WTC11 (cell line): ENCODE measurements around the gene PRR5L. TPM values are rescaled to one million over a fixed set of nuclear protein-coding genes. Genes with fewer than 3 reads are reported as not detected.

Source experiments
- ATAC-seq: fragments of 200-7000 bp; cut with Tn5 transposase; 2 replicates; pipeline ENCODE4 v1.10.0; 2021; ENCODE audit warnings: mild to moderate bottlenecking, moderate library complexity
- CTCF ChIA-PET: fragments of 300-600 bp; sonication (Branson Sonifier 250); formaldehyde crosslinking; loops from one replicate; lab custom pipeline; 2021; ENCODE audit warnings: antibody characterized with exemption; lab: Charles Lee
- POLR2A ChIA-PET: fragments of 350-600 bp; sonication (Branson Sonifier 250); formaldehyde crosslinking; loops from one replicate; lab custom pipeline; 2021; ENCODE audit warnings: antibody characterized with exemption; lab: Charles Lee
- DNase-seq: peaks from one replicate; pipeline ENCODE4 v3.0.0; 2021; ENCODE audit warnings: low spot score
- H3K27ac Mint-ChIP-seq: 2 replicates; pipeline ENCODE4 v1.8.0; 2021; ENCODE audit warnings: mixed read lengths
- H3K27me3 Mint-ChIP-seq: 2 replicates; pipeline ENCODE4 v1.8.0; 2021; ENCODE audit warnings: low read depth, mild to moderate bottlenecking, moderate library complexity, mixed read lengths
- H3K36me3 Mint-ChIP-seq: 2 replicates; pipeline ENCODE4 v1.8.0; 2021; ENCODE audit warnings: mixed read lengths
- H3K4me1 Mint-ChIP-seq: 2 replicates; pipeline ENCODE4 v1.8.0; 2022; ENCODE audit warnings: mixed read lengths
- H3K4me3 Mint-ChIP-seq: 2 replicates; pipeline ENCODE4 v1.8.0; 2021; ENCODE audit warnings: mild to moderate bottlenecking, moderate library complexity, mixed read lengths
- H3K9me3 Mint-ChIP-seq: 2 replicates; pipeline ENCODE4 v1.8.0; 2021; ENCODE audit warnings: mixed read lengths
- GRHL2 ChIP-seq: fragments of 250-450 bp; sonication (Bioruptor Pico); IDR thresholded peaks from 2 replicates; pipeline ENCODE4 v1.8.0; 2022; ENCODE audit warnings: mild to moderate bottlenecking, moderate library complexity; ENCODE audit not compliant: insufficient replicate concordance, severe bottlenecking
- IRF2 ChIP-seq: sonication (generic); formaldehyde crosslinking; IDR thresholded peaks from 2 replicates; pipeline ENCODE4 v1.8.0; 2022; ENCODE audit warnings: low read depth, missing genetic modification reagents, borderline replicate concordance
- JAZF1 ChIP-seq: fragments of 250-450 bp; sonication (Bioruptor Pico); IDR thresholded peaks from 2 replicates; pipeline ENCODE4 v1.9.0; 2021; ENCODE audit warnings: moderate library complexity, mild to moderate bottlenecking, inconsistent platforms
- KAT7 ChIP-seq: sonication (generic); formaldehyde crosslinking; IDR thresholded peaks from 2 replicates; pipeline ENCODE4 v1.8.1; 2023; ENCODE audit warnings: missing genetic modification reagents, mild to moderate bottlenecking, borderline replicate concordance
- MXD4 ChIP-seq: fragments of 250-450 bp; sonication (Bioruptor Pico); IDR thresholded peaks from 2 replicates; pipeline ENCODE4 v1.8.0; 2021; ENCODE audit warnings: mild to moderate bottlenecking, moderate library complexity, borderline replicate concordance
- NR1H2 ChIP-seq: sonication (generic); formaldehyde crosslinking; IDR thresholded peaks from 2 replicates; pipeline ENCODE4 v1.9.0; 2021; ENCODE audit warnings: mild to moderate bottlenecking, moderate library complexity, missing genetic modification reagents
- total RNA-seq: library from RNA; stranded (reverse); gene quantifications from 3 replicates; pipeline ENCODE4 v1.2.3, GENCODE V29; 2021
- TF ChIP-seq, protein P1 (sequence below): fragments of 250-450 bp; sonication (Bioruptor Pico); IDR thresholded peaks from 2 replicates; pipeline ENCODE4 v1.9.0; 2021; ENCODE audit warnings: mild to moderate bottlenecking
- TF ChIP-seq, protein P2 (sequence below): fragments of 250-450 bp; sonication (Bioruptor Pico); IDR thresholded peaks from 2 replicates; pipeline ENCODE4 v2.1.2; 2022; ENCODE audit warnings: mild to moderate bottlenecking, moderate library complexity
- TF ChIP-seq, protein P3 (sequence below): sonication (generic); formaldehyde crosslinking; IDR thresholded peaks from 2 replicates; pipeline ENCODE4 v1.8.1; 2023; ENCODE audit warnings: mild to moderate bottlenecking, missing genetic modification reagents
- TF ChIP-seq, protein P4 (sequence below): sonication (generic); formaldehyde crosslinking; IDR thresholded peaks from 2 replicates; pipeline ENCODE4 v1.8.0; 2022; ENCODE audit warnings: mild to moderate bottlenecking, missing genetic modification reagents
- TF ChIP-seq, protein P5 (sequence below): sonication (generic); formaldehyde crosslinking; IDR thresholded peaks from 2 replicates; pipeline ENCODE4 v1.8.0; 2023; ENCODE audit warnings: missing genetic modification reagents
- TF ChIP-seq, protein P6 (sequence below): fragments of 250-450 bp; sonication (Bioruptor Pico); IDR thresholded peaks from 2 replicates; pipeline ENCODE4 v1.8.0; 2021; ENCODE audit warnings: mild to moderate bottlenecking
- TF ChIP-seq, protein P7 (sequence below): fragments of 250-450 bp; sonication (Bioruptor Pico); IDR thresholded peaks from 2 replicates; pipeline ENCODE4 v1.9.0; 2021; ENCODE audit warnings: moderate library complexity, mild to moderate bottlenecking, inconsistent platforms, borderline replicate concordance
- TF ChIP-seq, protein P8 (sequence below): fragments of 200-600 bp; IDR thresholded peaks from 2 replicates; pipeline ENCODE4 v1.8.0; 2022; ENCODE audit warnings: antibody characterized with exemption

PRR5L gene
- total RNA-seq, 1 experiment from 2014 or later: 3.9 TPM

DNA sequence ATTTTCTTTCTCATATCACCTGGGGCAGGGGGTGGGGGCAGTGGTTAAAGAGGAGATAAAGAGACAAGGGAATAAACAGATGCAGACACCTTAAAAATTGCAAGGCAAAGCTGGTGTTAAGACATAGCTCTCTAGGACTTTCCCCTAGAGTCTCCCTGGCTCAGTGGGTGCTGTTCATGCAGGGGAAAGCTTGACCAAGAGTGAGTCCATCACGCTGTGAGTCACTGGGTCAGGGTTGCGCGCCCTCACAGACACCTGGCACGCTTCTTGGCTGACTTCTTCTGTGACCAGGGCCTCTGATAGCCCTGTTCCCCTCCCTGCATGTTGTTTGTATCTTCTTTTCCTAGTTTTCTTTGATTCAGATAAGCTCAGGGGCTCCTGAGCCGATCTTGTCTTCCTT lies 38.7 kb upstream of the PRR5L start:
- ATAC-seq: no peak
- no peak for DNase-seq
- no peak overlapping the region for H3K4me3 Mint-ChIP-seq
- POLR2A ChIA-PET: interaction anchor here (0.5 kb wide), 1 partner anchor 242 kb away, joined by 5 read pairs; no protein-coding TSS in a partner anchor
- H3K27ac Mint-ChIP-seq: no peak overlapping the region
- H3K27me3 Mint-ChIP-seq: peaks cover 12% of the 10 kb centered on the region
- CTCF ChIA-PET: interaction anchor here (0.8 to 5.9 kb wide), 4 partner anchors 9 to 435 kb away, joined by 3 to 110 read pairs (median 5); no protein-coding TSS in a partner anchor
- H3K36me3 Mint-ChIP-seq: peaks cover 5% of the 10 kb centered on the region; the same call in 1 of the 2 replicates
- H3K4me1 Mint-ChIP-seq: peaks cover 5% of the 10 kb centered on the region; the same call in 1 of the 2 replicates
- TF ChIP-seq, protein P1, sequence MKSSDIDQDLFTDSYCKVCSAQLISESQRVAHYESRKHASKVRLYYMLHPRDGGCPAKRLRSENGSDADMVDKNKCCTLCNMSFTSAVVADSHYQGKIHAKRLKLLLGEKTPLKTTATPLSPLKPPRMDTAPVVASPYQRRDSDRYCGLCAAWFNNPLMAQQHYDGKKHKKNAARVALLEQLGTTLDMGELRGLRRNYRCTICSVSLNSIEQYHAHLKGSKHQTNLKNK (CRISPR knock-in tag): no peak
- no peak for TF ChIP-seq IRF2
- TF ChIP-seq, protein P2, sequence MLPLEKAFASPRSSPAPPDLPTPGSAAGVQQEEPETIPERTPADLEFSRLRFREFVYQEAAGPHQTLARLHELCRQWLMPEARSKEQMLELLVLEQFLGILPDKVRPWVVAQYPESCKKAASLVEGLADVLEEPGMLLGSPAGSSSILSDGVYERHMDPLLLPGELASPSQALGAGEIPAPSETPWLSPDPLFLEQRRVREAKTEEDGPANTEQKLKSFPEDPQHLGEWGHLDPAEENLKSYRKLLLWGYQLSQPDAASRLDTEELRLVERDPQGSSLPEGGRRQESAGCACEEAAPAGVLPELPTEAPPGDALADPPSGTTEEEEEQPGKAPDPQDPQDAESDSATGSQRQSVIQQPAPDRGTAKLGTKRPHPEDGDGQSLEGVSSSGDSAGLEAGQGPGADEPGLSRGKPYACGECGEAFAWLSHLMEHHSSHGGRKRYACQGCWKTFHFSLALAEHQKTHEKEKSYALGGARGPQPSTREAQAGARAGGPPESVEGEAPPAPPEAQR (CRISPR knock-in tag): no peak
- peaks cover 15% of the 10 kb centered on the region for H3K9me3 Mint-ChIP-seq

DNA sequence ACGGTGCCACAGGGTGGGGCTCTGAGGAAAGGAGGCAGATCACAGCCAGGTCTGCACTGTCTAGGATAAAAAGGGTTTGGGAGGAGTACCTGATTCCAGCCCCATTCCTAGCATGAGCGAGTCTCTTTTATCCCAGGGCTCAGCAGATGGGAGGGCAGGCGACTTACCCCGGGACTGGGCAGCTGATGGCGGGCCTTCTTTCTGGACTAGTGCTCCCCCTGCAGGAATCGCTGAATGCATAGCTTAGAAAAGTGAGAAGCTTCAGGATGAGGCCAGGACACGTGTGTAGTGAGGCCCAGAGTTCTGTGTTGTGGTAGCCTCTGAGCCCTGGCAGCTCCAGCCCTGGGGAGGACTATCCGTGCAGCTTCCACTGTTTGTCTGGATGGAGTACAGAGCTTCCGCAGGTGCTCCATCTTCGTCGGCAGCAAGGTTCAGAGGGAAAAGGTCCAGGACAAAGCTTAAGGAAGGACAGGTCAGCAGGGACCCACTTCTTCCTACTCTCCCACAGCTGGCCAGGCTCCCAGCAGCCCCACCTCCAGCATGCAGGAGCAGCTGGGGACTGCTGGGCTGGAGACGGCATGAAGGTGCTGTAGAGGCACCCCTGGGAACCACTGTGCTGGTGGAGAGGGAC lies 37.2 kb upstream of the PRR5L start:
- CTCF ChIA-PET: interaction anchor here (0.5 to 5.9 kb wide), 59 partner anchors 9 to 771 kb away, joined by 3 to 110 read pairs (median 4); partner anchors contain the start of genes FJX1 and PAMR1

More for the DNA sequence above, 37.2 kb upstream of the PRR5L start:
- POLR2A ChIA-PET: interaction anchor here (0.5 to 1.4 kb wide), 2 partner anchors 437 to 640 kb away, joined by 3 read pairs; no protein-coding TSS in a partner anchor
- H3K4me1 Mint-ChIP-seq: peaks cover 5% of the 10 kb centered on the region; the same call in 1 of the 2 replicates
- H3K27ac Mint-ChIP-seq: no peak overlapping the region
- TF ChIP-seq KAT7: no peak
- TF ChIP-seq, protein P3, sequence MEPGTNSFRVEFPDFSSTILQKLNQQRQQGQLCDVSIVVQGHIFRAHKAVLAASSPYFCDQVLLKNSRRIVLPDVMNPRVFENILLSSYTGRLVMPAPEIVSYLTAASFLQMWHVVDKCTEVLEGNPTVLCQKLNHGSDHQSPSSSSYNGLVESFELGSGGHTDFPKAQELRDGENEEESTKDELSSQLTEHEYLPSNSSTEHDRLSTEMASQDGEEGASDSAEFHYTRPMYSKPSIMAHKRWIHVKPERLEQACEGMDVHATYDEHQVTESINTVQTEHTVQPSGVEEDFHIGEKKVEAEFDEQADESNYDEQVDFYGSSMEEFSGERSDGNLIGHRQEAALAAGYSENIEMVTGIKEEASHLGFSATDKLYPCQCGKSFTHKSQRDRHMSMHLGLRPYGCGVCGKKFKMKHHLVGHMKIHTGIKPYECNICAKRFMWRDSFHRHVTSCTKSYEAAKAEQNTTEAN (CRISPR knock-in tag): no peak
- no peak for TF ChIP-seq GRHL2 (CRISPR knock-in tag)
- TF ChIP-seq, protein P4, sequence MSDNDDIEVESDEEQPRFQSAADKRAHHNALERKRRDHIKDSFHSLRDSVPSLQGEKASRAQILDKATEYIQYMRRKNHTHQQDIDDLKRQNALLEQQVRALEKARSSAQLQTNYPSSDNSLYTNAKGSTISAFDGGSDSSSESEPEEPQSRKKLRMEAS: 0 out of 2 replicates have a peak, but pooled peaks have one; percentile 45
- TF ChIP-seq JAZF1 (CRISPR knock-in tag): no peak
- TF ChIP-seq, protein P5, sequence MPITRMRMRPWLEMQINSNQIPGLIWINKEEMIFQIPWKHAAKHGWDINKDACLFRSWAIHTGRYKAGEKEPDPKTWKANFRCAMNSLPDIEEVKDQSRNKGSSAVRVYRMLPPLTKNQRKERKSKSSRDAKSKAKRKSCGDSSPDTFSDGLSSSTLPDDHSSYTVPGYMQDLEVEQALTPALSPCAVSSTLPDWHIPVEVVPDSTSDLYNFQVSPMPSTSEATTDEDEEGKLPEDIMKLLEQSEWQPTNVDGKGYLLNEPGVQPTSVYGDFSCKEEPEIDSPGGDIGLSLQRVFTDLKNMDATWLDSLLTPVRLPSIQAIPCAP (CRISPR knock-in tag): no peak
- no peak for TF ChIP-seq NR1H2 (CRISPR knock-in tag)
- TF ChIP-seq, protein P6, sequence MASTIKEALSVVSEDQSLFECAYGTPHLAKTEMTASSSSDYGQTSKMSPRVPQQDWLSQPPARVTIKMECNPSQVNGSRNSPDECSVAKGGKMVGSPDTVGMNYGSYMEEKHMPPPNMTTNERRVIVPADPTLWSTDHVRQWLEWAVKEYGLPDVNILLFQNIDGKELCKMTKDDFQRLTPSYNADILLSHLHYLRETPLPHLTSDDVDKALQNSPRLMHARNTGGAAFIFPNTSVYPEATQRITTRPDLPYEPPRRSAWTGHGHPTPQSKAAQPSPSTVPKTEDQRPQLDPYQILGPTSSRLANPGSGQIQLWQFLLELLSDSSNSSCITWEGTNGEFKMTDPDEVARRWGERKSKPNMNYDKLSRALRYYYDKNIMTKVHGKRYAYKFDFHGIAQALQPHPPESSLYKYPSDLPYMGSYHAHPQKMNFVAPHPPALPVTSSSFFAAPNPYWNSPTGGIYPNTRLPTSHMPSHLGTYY (CRISPR knock-in tag): no peak
- TF ChIP-seq MXD4 (CRISPR knock-in tag): no peak
- TF ChIP-seq, protein P7, sequence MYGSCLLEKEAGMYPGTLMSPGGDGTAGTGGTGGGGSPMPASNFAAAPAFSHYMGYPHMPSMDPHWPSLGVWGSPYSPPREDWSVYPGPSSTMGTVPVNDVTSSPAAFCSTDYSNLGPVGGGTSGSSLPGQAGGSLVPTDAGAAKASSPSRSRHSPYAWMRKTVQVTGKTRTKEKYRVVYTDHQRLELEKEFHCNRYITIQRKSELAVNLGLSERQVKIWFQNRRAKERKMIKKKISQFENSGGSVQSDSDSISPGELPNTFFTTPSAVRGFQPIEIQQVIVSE (CRISPR knock-in tag): no peak
- TF ChIP-seq, protein P8, sequence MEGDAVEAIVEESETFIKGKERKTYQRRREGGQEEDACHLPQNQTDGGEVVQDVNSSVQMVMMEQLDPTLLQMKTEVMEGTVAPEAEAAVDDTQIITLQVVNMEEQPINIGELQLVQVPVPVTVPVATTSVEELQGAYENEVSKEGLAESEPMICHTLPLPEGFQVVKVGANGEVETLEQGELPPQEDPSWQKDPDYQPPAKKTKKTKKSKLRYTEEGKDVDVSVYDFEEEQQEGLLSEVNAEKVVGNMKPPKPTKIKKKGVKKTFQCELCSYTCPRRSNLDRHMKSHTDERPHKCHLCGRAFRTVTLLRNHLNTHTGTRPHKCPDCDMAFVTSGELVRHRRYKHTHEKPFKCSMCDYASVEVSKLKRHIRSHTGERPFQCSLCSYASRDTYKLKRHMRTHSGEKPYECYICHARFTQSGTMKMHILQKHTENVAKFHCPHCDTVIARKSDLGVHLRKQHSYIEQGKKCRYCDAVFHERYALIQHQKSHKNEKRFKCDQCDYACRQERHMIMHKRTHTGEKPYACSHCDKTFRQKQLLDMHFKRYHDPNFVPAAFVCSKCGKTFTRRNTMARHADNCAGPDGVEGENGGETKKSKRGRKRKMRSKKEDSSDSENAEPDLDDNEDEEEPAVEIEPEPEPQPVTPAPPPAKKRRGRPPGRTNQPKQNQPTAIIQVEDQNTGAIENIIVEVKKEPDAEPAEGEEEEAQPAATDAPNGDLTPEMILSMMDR: 0 out of 2 replicates have a peak, but pooled peaks have one; percentile 20
- peaks cover 15% of the 10 kb centered on the region for H3K9me3 Mint-ChIP-seq
- peak; percentile 74 for DNase-seq
- no peak overlapping the region for H3K4me3 Mint-ChIP-seq
- peak; percentile 93 for ATAC-seq
- peaks cover 5% of the 10 kb centered on the region; the same call in 1 of the 2 replicates for H3K36me3 Mint-ChIP-seq
- peaks cover 12% of the 10 kb centered on the region for H3K27me3 Mint-ChIP-seq
